ENCODE data around the gene CKS1B.

The CKS1B gene

DNA sequence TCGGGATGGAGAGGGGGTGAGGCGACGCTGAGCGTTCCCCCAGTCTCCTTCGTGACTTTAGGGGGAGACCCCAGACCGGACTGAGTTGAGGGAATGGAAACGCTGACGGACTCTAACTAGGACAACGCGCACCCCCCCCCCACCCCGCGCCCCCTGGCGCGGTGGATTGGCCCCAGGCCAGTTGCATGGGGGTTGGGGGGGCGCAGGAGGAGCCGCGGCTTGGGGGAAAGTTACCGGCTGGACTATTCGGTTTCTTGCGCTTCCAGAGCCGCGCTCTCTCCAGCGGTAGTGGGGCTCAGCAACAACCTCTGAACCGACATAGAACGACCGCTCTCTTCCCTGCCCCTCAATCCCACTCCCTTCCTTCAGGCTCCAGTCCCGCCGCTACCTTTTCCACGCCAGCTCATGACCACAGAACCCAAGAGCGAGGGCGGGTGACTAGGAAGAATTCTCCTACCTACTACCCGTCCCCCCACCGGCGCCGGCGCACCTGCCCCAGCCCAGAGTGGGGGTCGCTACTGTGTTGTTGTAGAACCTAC, 28.8 kb downstream of the CKS1B start:
- DNase-seq = no peak

DNA sequence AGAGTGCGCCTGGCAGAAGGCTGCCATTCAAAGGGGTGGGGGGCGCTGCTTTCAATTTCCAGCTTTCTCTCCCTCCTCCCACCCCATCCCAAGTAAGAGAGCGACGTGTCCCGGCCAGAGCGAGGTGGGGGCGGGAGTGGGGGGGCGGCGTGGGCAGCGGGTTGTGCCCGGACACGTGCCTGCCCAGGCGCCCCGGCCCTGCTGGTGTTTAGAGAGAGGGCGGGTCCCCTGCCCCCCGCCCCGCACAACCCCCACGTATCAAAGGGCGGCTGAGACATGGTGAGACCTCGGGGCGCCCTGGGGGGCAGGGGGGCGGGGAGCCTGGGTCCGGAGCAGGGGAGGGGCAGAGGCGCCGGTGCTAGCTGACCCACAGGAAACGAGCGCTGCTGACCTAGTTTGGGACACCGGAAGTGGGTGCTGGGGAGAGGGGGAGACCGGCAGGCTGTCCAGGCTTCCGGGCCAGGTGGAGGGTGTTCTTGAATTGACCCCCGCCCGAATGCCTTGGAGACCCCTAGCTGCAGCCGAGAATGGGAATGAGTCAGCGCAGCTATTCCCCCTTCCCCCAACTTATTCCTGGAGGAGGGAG, 29.4 kb downstream of the CKS1B start:
- no peak for DNase-seq

DNA sequence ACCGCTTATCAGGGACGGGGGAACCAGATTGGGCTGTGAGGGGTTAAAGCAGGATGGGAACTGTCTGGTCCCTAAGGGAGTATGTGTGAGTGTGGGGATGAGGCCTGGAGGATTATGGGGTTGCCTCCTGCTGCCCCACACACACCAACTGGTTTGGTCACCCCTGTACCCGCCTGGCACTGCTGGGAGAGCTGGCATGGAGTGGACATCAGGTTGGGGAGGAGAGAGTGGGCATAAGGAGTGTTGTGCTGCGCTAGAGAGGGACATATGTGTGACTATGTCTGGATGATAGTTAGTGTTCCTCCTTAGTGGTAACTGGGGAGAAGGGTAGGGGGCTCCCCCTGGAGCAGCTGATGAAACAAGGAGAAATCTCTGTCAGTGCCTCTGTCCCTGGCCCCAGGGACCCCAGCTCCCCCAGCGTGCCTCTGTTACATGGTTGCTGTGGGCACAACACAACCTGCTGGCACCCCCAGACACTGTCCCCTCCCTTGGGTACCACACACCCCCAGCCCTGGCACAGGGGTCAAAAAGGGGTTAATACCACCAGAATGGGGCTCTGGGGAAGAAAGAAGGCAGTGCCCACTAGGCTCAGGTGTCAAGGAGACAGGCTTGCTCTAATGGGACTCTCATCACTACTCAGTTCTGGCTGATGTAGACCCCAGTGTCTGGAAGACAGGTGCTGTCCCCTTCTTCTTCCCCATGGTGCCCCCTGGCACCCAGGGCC, 30.0 kb downstream of the CKS1B start:
- no peak for DNase-seq

DNA sequence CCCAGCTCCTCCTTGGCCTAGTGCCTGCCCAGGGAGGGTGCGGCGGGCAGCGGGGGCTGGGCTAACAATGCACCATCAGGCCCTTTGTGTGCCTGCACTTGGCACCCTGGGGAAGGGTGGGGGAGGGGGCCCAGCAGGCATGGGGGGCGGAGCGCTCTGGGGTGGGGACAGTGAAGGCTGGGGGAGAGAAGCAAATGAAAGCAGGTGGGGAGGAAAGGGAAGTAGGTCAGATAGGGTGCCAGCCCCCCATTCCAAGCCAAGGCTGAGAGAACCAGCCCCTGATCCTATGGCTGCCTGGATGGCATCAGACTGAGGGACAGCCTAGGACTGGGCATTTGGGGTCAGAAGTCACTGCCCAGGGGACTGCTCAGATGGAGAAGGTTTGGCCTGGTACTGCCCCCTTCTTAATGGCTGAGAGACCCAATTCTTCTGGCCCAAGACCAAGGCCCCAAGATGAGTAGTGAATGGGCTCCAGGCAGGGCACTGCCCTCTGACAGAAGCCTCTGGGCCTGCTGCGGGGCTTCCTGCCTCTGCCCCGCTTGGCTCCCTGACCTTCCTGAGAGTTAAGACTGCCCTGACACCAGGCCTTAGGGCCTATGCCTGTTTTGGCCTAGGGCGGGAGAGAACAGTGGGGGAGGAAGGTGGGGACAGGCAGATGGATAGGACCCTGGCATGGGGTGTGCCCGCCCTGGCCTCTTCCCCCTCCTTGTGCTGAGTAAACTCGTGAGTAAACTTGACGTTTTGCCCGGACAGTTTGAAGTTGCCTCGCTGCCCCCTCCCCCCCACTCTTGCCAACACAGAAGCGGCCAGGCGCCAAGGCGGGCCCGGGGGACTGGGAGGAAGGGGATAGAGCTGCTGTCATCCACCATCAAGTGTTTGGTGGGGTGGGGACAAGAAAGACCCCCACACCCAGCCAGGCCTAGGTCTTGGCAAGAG, 30.9 kb downstream of the CKS1B start:
- no peak for DNase-seq

DNA sequence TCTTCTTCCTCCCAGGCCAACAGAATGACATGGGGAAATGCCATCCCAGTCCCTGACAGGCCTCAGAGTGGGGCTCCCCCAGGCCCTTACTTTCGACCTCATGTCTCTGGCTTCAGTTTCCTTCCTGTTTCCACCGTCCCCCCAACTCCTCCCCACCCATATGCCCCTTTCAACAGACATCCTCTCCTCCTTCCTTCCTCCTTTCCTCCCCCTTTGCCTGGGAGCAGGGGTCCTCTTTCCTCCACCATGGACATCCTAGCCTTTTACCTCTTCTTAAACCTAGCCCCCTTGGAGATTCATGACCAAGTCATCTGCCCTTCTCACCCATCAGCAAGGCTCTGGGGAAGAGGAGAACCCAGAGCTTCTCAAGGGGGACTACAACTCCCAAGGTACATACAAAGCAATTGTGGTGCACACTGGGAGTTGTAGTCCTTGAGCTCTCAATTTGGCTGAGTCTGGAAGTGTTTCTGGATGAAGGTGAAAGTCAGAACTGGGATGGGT, 32.2 kb downstream of the CKS1B start:
- no peak for DNase-seq

DNA sequence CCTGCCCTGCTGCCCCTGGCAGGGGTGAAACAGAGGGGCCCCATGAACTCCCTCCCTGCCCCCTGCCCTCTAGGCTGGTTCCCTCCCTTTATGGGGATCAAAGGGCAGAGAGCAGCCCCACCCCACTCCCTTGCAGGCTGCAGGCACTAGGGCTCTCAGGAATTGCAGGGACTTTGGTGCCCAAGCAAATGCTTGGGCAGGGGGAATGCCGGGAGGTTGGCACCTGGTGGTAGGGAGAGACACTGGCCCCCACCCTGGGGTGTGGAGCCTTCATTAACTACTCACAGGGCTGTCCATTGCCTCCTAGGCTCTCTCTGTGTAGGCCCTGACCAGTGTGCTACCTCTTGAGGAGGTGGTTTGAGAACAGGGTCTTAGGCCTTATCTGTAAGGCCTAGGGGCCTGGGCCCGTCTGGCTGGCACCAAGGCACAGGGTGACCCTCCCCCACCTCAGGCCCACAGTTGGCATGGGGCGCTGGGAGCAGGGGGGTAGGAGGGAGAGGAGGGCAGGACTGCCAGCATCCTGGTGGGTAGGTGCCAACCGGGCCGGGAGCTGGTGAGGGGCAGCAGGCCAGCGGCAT, 32.9 kb downstream of the CKS1B start:
- no peak for DNase-seq

DNA sequence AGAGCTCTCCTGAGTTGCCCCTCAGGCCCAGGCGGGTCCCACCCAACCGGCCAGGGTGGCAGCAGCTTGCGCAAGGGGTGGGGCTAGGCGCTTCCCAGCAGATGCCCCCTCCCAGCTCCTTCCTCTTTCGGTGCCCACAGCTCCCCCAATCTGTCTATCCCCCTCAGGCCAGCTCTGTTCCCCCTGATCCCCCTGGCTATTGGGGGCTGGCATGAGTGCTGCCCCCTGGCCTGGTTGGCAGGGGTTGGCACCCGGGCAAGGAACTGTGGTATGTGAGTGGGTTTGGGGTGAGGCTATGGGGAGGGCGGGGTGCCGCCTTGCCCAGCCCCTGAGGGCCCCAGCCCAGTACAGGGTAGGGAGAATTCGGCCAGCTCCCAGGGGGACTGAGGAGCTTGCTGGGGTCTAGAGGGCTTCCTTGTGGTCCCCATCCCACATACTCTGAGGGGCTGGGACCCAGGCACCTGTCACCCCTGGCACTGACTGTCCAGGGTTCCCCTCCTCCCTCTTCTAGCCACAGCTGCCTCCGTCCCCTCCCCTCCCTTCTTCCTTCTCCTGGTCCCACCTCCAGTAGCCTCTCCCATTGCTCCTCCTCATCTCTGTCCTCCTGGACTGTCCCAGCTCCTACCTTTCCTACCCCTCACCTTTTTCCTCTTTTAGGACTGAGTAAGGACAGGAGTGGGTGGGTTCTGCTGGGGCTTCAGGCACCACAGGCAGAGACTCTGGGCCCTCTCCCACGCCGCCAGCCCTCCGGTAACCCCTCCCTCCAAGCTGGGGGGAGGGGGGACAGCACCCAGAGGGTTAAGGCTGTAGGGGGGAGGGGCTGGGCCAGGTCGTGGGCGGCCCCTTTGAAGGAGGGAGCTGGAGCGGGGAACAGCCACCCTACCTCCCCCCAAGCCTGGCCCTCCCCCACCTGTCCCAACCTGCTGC, 33.8 kb downstream of the CKS1B start:
- DNase-seq = no peak

DNA sequence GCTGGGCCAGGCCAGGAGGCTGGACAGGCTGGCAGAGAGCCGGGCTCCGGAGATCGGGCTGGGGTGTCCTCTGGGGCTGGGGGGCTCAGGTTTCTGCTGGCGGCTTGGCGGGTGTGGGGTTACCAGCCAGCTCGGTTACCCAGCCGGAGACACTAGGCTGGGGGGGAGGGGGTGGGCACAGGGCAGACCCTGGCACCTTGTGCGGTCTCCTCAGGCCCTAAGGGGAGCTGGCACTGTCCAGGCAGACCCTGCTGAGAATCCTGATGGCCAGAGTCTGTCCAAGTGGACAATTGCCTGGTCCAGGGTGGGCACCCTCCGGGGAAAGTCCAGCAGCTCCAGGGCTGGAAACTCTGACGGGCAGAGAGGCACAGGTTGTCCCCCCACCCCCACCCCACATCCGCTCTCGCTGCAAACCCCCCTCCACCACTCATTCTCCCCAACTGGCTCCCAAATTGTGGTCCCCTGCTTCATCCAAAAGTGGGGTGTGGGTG, 34.8 kb downstream of the CKS1B start:
- no peak for DNase-seq

DNA sequence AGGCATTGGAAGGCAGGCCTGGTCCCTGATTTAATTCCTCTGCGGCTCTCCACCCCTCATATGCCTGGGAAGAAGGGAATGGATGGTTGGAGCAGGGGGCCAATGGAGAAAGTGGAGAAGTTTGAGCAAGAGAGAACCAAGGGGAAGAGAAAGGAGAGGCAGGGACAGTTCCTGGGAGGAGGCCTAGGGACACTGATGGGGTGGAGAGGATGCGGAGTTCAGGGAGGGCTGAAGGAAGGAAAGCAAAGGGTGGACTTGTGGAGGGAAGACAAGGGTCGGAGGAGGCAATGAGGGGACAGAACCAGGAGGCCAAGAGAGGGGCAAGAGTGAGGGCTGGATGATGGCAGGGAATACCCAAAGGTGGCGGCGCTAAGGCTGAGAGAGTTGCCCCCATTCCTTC, 35.3 kb downstream of the CKS1B start:
- no peak for DNase-seq

DNA sequence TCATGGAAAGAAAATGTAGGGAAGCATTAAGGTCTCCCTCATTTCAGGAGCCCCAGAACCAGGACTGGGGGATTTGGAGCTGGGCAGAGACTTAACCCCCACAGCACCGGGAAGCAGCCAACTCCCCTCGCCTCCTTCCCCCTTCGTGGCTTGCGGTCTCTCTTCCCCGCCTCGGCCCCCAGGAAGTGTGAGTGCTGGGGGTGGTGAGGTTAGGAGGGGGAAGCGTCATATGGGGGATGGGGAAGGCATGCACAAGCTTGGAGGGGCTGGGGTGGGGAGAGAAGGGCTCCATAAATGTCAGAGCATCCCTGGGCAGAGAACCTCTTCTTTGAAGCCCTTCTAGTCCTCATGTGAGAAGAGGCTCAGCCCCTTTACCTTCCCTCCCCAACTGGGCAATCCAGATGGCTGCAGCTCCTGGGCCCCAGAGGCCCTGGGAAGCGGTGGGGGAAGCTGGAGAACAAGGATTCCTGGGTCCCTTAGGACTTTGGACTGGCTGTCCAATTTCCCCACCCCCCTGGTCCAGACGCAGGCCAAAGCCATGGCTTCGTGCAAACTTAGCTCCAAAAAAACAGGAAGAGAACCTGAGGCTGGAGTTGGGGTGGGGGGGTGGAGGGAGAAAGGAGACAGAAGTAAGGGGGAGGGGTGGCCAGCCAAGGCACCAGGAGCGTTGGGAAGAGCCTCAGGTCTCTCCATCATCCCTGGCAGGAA, 35.9 kb downstream of the CKS1B start:
- DNase-seq = no peak

DNA sequence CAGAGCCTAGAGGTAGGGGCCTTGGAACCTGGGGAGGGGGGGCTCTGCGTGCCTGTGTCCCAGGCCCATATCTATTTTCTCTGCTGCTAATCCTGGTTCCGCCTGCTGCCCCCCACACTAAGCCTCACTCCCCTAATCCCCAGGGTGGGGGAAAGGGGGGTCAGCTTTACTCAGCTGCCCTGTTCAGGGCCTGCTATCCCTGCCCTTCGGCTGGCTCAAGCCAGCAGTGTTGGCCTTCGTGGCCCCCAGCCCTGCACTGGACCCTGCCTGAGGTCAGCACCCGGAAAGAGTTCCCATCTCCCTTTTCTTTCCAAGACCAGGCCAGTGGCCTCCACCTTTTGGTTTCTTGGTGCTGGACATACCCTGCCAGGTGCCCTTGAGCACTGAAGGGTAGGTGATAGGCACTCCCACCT, 36.5 kb downstream of the CKS1B start:
- DNase-seq = no peak

DNA sequence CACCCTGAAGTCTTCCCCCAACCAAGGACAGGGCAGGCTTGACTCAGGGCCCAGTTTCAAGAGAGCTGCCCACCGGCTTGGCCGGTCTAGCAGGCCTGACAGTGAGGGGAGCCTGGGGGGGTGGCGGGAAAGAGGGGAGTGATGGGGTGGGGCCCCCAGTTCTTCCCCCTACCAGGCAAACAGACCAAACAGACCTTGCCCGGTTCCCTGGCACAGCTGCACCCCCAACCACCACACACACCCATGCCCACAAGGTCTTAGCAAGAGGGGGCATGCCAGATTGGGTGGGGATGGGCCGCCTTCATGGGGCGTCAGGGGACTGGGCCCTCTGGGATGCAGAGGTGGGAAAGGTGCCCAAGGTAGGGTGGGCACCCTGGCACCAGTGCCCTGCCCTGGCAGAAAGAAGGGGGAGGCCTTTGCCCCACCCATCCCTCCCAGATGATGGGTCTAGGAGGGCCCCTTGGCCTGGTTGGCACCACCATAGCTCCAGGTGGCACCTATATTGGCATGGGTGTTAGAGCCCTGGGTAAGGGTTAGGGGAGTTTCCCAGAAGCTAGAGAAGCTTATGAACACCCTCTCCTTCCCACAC, 37.0 kb downstream of the CKS1B start:
- DNase-seq = no peak

DNA sequence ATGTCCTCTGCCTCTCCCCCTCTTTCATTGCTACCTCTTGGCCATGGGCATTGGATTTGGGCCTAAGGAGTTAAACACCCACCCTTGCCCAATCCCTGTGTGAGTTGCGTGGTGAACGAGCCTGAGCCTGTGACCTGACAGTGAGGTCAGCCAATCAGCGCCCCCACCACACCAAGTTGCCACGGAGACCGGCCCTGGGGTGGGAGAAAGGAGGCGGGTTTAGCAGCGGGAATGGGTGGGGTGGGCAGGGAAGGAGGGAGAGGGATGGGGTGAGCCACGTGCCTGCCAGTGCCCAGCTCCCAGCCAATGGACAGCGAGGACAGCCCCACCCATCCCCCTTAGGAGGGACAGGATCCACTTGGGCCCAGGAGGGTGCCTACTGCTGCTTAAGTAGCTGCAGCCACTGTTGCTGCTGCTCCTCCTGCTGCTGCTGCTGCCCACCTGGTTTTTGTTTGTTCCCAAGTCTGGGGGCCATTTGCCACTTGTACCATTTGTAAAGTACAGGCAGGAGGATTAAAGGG, 37.6 kb downstream of the CKS1B start:
- peak; percentile 65 for DNase-seq

DNA sequence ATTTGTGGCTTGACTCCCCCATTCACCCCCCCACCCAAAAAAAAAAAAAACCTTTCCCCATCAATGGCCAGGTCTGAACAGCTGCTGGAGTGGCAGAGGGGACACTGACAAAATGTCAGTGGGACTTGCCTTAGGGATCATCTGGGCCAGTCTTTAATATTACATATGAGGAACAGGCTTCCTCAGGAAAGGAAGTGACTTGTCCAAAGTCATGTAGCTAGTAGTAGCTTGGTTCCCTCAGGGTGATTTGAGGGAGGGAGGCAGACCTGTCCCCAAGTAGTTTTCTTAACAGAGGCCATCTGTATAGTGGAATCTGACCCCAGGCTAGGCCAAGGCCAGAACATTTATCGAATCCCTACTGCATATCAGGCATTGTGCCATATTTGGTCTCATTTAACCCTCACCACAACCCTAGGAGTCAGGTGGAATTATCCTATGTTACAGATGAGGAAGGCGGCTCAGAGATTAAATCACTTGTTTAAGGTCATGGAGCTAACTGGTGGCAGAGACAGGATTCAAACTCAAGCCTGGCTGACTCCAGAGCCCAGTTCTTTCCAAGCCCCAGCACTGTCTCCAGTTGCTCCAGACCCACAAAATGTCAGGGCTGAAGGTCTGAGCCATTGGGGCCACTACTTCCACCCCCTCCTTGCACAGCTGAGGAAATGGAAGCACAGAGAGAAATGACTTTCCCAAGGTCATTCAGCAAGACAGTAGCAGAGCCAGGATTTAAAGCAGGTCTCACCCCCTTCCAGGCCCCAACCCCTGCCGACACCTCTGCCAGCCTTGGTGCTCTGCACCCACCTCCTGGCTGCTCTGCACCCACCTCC, 38.5 kb downstream of the CKS1B start:
- no peak for DNase-seq

DNA sequence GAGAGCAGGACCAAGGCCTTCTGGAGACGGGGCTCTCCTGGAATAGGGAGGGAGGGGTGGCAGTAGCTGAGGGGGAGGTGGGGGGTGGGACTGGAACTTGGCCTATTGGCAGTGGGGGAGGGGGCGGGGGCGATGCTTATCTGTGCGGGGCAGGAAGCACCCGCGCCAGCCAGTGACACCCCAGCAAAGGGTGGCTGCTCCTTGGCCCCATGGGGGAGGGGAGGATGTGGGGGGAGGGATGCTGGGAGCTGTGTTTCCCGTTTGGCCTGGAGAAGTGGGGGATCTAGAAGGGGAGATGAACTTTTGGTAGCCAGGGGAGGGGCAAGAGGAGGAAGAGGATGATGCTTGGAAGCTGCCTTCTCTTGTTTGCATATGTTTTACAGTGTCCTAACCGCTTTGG, 39.2 kb downstream of the CKS1B start:
- no peak for DNase-seq

DNA sequence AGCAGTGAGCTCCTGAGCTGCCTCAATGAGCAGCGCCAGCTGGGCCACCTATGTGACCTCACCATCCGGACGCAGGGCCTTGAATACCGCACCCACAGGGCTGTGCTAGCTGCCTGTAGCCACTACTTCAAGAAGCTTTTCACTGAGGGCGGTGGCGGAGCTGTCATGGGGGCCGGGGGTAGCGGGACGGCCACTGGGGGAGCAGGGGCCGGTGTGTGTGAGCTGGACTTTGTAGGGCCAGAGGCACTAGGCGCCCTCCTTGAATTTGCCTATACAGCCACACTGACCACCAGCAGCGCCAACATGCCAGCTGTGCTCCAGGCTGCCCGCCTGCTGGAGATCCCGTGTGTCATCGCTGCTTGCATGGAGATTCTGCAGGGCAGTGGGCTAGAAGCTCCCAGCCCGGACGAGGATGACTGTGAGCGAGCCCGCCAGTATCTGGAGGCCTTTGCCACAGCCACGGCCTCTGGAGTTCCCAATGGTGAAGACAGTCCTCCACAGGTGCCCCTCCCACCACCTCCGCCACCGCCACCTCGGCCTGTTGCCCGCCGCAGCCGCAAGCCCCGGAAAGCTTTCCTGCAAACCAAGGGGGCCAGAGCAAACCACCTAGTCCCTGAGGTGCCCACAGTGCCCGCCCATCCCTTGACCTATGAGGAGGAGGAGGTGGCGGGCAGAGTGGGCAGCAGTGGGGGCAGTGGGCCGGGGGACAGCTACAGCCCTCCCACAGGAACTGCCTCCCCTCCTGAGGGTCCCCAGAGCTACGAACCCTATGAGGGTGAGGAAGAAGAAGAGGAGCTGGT, 40.4 kb downstream of the CKS1B start:
- DNase-seq = no peak

DNA sequence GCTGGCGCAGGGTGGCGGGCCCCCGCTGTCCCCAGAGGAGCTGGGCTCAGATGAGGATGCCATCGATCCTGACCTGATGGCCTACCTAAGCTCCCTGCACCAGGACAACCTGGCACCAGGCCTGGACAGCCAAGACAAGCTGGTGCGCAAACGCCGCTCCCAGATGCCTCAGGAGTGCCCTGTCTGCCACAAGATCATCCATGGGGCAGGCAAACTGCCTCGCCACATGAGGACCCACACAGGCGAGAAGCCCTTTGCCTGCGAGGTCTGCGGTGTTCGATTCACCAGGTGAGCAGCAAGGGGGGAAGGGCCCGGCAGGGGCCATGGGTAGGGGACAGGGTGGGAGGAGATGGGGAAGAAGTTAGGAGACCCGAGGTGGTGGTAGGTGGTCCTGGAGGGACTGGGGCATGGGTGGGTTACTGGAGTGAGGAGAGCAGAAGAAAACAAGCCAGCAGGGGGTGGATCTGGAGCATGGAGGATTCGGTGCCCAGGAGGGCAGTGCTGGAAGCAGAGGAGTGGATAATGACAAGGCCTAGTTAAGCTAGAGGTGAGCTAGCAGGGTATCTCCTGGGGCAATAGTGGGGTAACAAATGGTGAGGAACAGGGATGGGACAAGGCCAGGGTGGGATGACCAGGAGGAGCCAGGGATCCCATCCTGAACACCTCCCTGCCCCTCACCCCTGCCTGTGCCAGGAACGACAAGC, 41.2 kb downstream of the CKS1B start:
- DNase-seq = no peak
